H9 (cell line): ENCODE results near the gene STKLD1. TPM values are rescaled to one million over a fixed set of nuclear protein-coding genes. Genes with fewer than 3 reads are reported as not detected.
"Not testable (repeated sequence)": the region's sequence is repeated elsewhere in the genome, so short reads cannot be mapped to it uniquely, and the experiment has no call there.

ENCODE experiments used
- DNase-seq: peaks from one replicate; pipeline ENCODE4 v3.0.0-alpha.2; 2017
- H2AFZ ChIP-seq: one replicate; pipeline ENCODE4 v1.6.1; 2013; ENCODE audit warnings: mild to moderate bottlenecking, low read length, control low read depth, moderate library complexity
- H2AK5ac ChIP-seq: 2 replicates; pipeline ENCODE4 v1.6.1; 2013; ENCODE audit warnings: low read length, control low read depth, mixed read lengths; ENCODE audit not compliant: insufficient read length
- H2BK120ac ChIP-seq: one replicate; pipeline ENCODE4 v1.6.1; 2013; ENCODE audit warnings: low read depth, mild to moderate bottlenecking, low read length, control low read depth, inconsistent platforms; ENCODE audit not compliant: poor library complexity, severe bottlenecking
- H2BK12ac ChIP-seq: 2 replicates; pipeline ENCODE4 v1.6.1; 2013; ENCODE audit warnings: low read length, control low read depth, mixed read lengths, low read depth; ENCODE audit not compliant: insufficient read length
- H2BK15ac ChIP-seq: 2 replicates; pipeline ENCODE4 v1.6.1; 2013; ENCODE audit warnings: low read depth, low read length, control low read depth
- H2BK20ac ChIP-seq: one replicate; pipeline ENCODE4 v1.6.1; 2013; ENCODE audit warnings: low read depth, mild to moderate bottlenecking, low read length, control low read depth, inconsistent platforms; ENCODE audit not compliant: poor library complexity, severe bottlenecking
- H2BK5ac ChIP-seq: 2 replicates; pipeline ENCODE4 v1.6.1; 2013; ENCODE audit warnings: low read length, control low read depth, mixed read lengths; ENCODE audit not compliant: insufficient read length
- H3K14ac ChIP-seq: 2 replicates; pipeline ENCODE4 v1.6.1; 2013; ENCODE audit warnings: low read length, control low read depth; ENCODE audit not compliant: insufficient read depth
- H3K18ac ChIP-seq: 2 replicates; pipeline ENCODE4 v1.6.1; 2013; ENCODE audit warnings: low read depth, mild to moderate bottlenecking, mixed read lengths, low read length, control low read depth; ENCODE audit not compliant: insufficient read length
- H3K23ac ChIP-seq: 2 replicates; pipeline ENCODE4 v1.6.1; 2013; ENCODE audit warnings: low read length, control low read depth, mixed read lengths, low read depth; ENCODE audit not compliant: insufficient read length
- H3K23me2 ChIP-seq: 2 replicates; pipeline ENCODE4 v1.6.1; 2013; ENCODE audit warnings: low read depth, mild to moderate bottlenecking, mixed read lengths, low read length, control low read depth; ENCODE audit not compliant: insufficient read length, poor library complexity, severe bottlenecking
- H3K27ac ChIP-seq: 2 replicates; pipeline ENCODE4 v1.5.1; 2013; ENCODE audit warnings: low read length, control low read depth, mixed read lengths, low read depth; ENCODE audit not compliant: insufficient read length
- H3K27me3 ChIP-seq: 2 replicates; pipeline ENCODE4 v1.6.1; 2013; ENCODE audit warnings: low read length, control low read depth, inconsistent platforms; ENCODE audit not compliant: insufficient read depth
- H3K4ac ChIP-seq: 2 replicates; pipeline ENCODE4 v1.6.1; 2013; ENCODE audit warnings: low read depth, mild to moderate bottlenecking, control low read depth, inconsistent platforms, low read length, moderate library complexity
- H3K4me1 ChIP-seq: 2 replicates; pipeline ENCODE4 v1.6.1; 2013; ENCODE audit warnings: low read length, control low read depth, inconsistent platforms; ENCODE audit not compliant: insufficient read depth
- H3K4me2 ChIP-seq: 2 replicates; pipeline ENCODE4 v1.6.1; 2013; ENCODE audit warnings: low read length, control low read depth, mixed read lengths; ENCODE audit not compliant: insufficient read length, insufficient read depth
- H3K56ac ChIP-seq: 2 replicates; pipeline ENCODE4 v1.6.1; 2013; ENCODE audit warnings: low read depth, mild to moderate bottlenecking, mixed read lengths, low read length, control low read depth; ENCODE audit not compliant: insufficient read length
- H3K79me1 ChIP-seq: 2 replicates; pipeline ENCODE4 v1.6.1; 2013; ENCODE audit warnings: low read depth, mild to moderate bottlenecking, moderate library complexity, low read length, control low read depth, inconsistent platforms; ENCODE audit not compliant: insufficient read depth, poor library complexity, severe bottlenecking
- H3K79me2 ChIP-seq: 2 replicates; pipeline ENCODE4 v1.6.1; 2013; ENCODE audit warnings: low read length, control low read depth, inconsistent platforms; ENCODE audit not compliant: insufficient read depth
- H3K9ac ChIP-seq: 2 replicates; pipeline ENCODE4 v1.6.1; 2013; ENCODE audit warnings: low read length, control low read depth, mixed read lengths; ENCODE audit not compliant: insufficient read length; ENCODE audit errors: extremely low read depth
- H3K9me3 ChIP-seq: one replicate; pipeline ENCODE4 v1.6.1; 2013; ENCODE audit warnings: low read depth, low read length, inconsistent platforms; ENCODE audit not compliant: control insufficient read depth
- H3T11ph ChIP-seq: one replicate; pipeline ENCODE4 v1.6.1; 2013; ENCODE audit warnings: mild to moderate bottlenecking, low read length, control low read depth, inconsistent platforms
- H4K20me1 ChIP-seq: one replicate; pipeline ENCODE4 v1.6.1; 2013; ENCODE audit not compliant: control insufficient read depth, insufficient read length, insufficient read depth
- H4K5ac ChIP-seq: 2 replicates; pipeline ENCODE4 v1.6.1; 2013; ENCODE audit warnings: low read depth, mild to moderate bottlenecking, mixed read lengths, low read length, control low read depth; ENCODE audit not compliant: insufficient read length
- H4K8ac ChIP-seq: replicated peaks from 2 replicates; pipeline ENCODE4 v1.6.1; 2013; ENCODE audit warnings: low read length, control low read depth, mixed read lengths, low read depth; ENCODE audit not compliant: insufficient read length
- H4K91ac ChIP-seq: 2 replicates; pipeline ENCODE4 v1.6.1; 2013; ENCODE audit warnings: low read depth, mild to moderate bottlenecking, moderate library complexity, mixed read lengths, low read length, control low read depth; ENCODE audit not compliant: insufficient read length
- H3K27ac Mint-ChIP-seq, 3 experiments: 2 replicates in 2 of 3; 3 replicates in 1 of 3; pipeline ENCODE4 v1.8.0; 2020 to 2021; ENCODE audit warnings: mixed read lengths in 3 of 3, mild to moderate bottlenecking in 1 of 3, moderate library complexity in 1 of 3
- H3K27me3 Mint-ChIP-seq: 2 replicates; pipeline ENCODE4 v1.8.0; 2021; ENCODE audit warnings: low read depth, mild to moderate bottlenecking, moderate library complexity, mixed read lengths
- H3K36me3 Mint-ChIP-seq, 3 experiments: 2 replicates in 2 of 3; 3 replicates in 1 of 3; pipeline ENCODE4 v1.8.0; 2020 to 2021; ENCODE audit warnings: low read depth in 3 of 3, mixed read lengths in 3 of 3; ENCODE audit not compliant: insufficient read depth in 1 of 3
- H3K4me1 Mint-ChIP-seq, 2 experiments: 2 replicates each; pipeline ENCODE4 v1.8.0; 2020; ENCODE audit warnings: mixed read lengths in 2 of 2
- H3K4me3 Mint-ChIP-seq, 2 experiments: 2 replicates in 1 of 2; 3 replicates in 1 of 2; pipeline ENCODE4 v1.8.0; 2020 to 2021; ENCODE audit warnings: mild to moderate bottlenecking in 2 of 2, mixed read lengths in 2 of 2, moderate library complexity in 1 of 2
- H3K9me3 Mint-ChIP-seq, 2 experiments: 2 replicates in 1 of 2; 3 replicates in 1 of 2; pipeline ENCODE4 v1.8.0; 2020; ENCODE audit warnings: mild to moderate bottlenecking in 2 of 2, mixed read lengths in 2 of 2, moderate library complexity in 1 of 2
- WGBS: extraction: QIAGEN DNeasy Blood & Tissue Kit; methylation state at CpG from one replicate; pipeline ENCODE4 v1.1.7; 2013; ENCODE audit warnings: missing lambda C conversion rate, low lambda C conversion rate, mixed read lengths; ENCODE audit not compliant: insufficient read length; ENCODE audit errors: extremely low coverage; 5-methylcytosine and 5-hydroxymethylcytosine counted together
- total RNA-seq: library from RNA; stranded (reverse); gene quantifications from 2 replicates; pipeline ENCODE4 v1.2.1, GENCODE V29; 2021
- TF ChIP-seq, protein P1 (sequence below): fragments of 200-600 bp; sonication (generic); conservative IDR thresholded peaks from 3 replicates; pipeline ENCODE4 v1.8.0; 2021; ENCODE audit warnings: antibody characterized with exemption, mild to moderate bottlenecking

The STKLD1 gene
- total RNA-seq, 1 experiment from 2014 or later: 0.57 TPM

DNA sequence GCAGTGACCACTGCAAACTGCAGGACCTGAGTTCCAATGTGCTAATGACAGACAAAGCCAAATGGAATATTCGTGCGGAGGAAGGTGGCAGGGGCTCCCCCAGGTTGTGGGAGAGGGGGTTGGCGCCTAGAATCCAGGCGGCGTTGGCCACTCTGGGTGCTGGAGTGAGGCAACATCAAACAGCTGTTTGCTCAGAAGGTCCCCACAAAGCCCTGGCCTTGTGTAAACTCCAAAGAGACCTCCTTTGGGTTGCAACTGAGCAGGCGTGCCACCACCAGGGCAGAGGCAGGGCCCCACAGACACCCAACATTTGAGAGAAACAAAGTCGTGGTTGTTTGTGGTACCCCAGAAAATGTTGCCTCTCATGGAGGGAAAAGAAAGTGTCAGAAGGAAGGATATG lies 14.5 kb downstream of the STKLD1 start:
- Mint-ChIP-seq H3K36me3 (peaks cover 0 to 1% (median 0%) of the 10 kb centered on the region in 3 experiments; a peak in 1 of 7 replicates), H3K4me3 (no peak overlapping the region), H3K9me3 (peaks cover 15% of the 10 kb centered on the region in 2 experiments), H3K27ac (no peak overlapping the region), H3K27me3 (peaks cover 34% of the 10 kb centered on the region), H3K4me1 (no peaks in the 10 kb centered on the region)
- no peak overlapping the region for H4K8ac ChIP-seq
- no peak overlapping the region for H2BK15ac ChIP-seq
- H3K18ac ChIP-seq: no peak overlapping the region
- H4K20me1 ChIP-seq: no peaks in the 10 kb centered on the region
- H3K4ac ChIP-seq: no peak overlapping the region
- H2AFZ ChIP-seq: no peak overlapping the region
- H4K91ac ChIP-seq: no peak overlapping the region
- H3K56ac ChIP-seq: no peak overlapping the region
- no peak overlapping the region for H3T11ph ChIP-seq
- no peak overlapping the region for H3K9ac ChIP-seq
- H2BK120ac ChIP-seq: no peak overlapping the region
- no peak overlapping the region for H3K23ac ChIP-seq
- H2AK5ac ChIP-seq: no peak overlapping the region
- H3K23me2 ChIP-seq: no peaks in the 10 kb centered on the region
- H3K4me2 ChIP-seq: no peak overlapping the region
- H3K14ac ChIP-seq: no peak overlapping the region
- no peak overlapping the region for H2BK5ac ChIP-seq
- no peaks in the 10 kb centered on the region for H3K27me3 ChIP-seq
- H3K4me1 ChIP-seq: no peaks in the 10 kb centered on the region
- no CpG with 5 or more reads among the region's 7 CpGs for WGBS
- TF ChIP-seq, protein P1, sequence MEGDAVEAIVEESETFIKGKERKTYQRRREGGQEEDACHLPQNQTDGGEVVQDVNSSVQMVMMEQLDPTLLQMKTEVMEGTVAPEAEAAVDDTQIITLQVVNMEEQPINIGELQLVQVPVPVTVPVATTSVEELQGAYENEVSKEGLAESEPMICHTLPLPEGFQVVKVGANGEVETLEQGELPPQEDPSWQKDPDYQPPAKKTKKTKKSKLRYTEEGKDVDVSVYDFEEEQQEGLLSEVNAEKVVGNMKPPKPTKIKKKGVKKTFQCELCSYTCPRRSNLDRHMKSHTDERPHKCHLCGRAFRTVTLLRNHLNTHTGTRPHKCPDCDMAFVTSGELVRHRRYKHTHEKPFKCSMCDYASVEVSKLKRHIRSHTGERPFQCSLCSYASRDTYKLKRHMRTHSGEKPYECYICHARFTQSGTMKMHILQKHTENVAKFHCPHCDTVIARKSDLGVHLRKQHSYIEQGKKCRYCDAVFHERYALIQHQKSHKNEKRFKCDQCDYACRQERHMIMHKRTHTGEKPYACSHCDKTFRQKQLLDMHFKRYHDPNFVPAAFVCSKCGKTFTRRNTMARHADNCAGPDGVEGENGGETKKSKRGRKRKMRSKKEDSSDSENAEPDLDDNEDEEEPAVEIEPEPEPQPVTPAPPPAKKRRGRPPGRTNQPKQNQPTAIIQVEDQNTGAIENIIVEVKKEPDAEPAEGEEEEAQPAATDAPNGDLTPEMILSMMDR: no peak
- no peak overlapping the region for H3K27ac ChIP-seq
- H2BK20ac ChIP-seq: no peak overlapping the region
- H3K79me2 ChIP-seq: no peaks in the 10 kb centered on the region
- H2BK12ac ChIP-seq: no peak overlapping the region
- no peak overlapping the region for H4K5ac ChIP-seq
- H3K9me3 ChIP-seq: no peaks in the 10 kb centered on the region
- no peaks in the 10 kb centered on the region for H3K79me1 ChIP-seq
- no peak for DNase-seq

DNA sequence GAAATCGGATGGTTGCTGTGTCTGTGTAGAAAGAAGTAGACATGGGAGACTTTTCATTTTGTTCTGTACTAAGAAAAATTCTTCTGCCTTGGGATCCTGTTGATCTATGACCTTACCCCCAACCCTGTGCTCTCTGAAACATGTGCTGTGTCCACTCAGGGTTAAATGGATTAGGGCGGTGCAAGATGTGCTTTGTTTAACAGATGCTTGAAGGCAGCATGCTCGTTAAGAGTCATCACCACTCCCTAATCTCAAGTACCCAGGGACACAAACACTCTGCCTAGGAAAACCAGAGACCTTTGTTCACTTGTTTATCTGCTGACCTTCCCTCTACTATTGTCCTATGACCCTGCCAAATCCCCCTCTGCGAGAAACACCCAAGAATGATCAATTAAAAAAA lies 15.3 kb downstream of the STKLD1 start:
- H3K4me1 Mint-ChIP-seq, H3K9ac ChIP-seq, H3T11ph ChIP-seq, H3K27ac ChIP-seq, H4K8ac ChIP-seq, H3K27ac Mint-ChIP-seq, H2BK120ac ChIP-seq, H4K20me1 ChIP-seq, H2AK5ac ChIP-seq, H2BK15ac ChIP-seq, H4K91ac ChIP-seq, H3K36me3 Mint-ChIP-seq, H2BK12ac ChIP-seq, H3K9me3 ChIP-seq, H3K23ac ChIP-seq, H3K14ac ChIP-seq, H2BK20ac ChIP-seq, H4K5ac ChIP-seq, H3K18ac ChIP-seq, H3K56ac ChIP-seq, H3K4ac ChIP-seq, H3K79me2 ChIP-seq, H3K4me1 ChIP-seq, H2AFZ ChIP-seq, H3K23me2 ChIP-seq, H3K4me3 Mint-ChIP-seq, DNase-seq, H3K79me1 ChIP-seq, H3K4me2 ChIP-seq, H3K27me3 ChIP-seq, H2BK5ac ChIP-seq: not testable (repeated sequence)
- no CpG with 5 or more reads among the region's 4 CpGs for WGBS
- Mint-ChIP-seq H3K9me3 (peaks cover 15% of the 10 kb centered on the region in 2 experiments), H3K27me3 (peaks cover 36% of the 10 kb centered on the region)
